ENCODE data around the gene RHBDD1.

GRCh38 chr2:226904592-226904991, 68.7 kb downstream of the RHBDD1 start:
- TF ChIP-seq TAF1 (IDR thresholded peaks at IDR 0.05; ENCODE audit: borderline replicate concordance, low read depth, low read length) (no peak), POLR2AphosphoS5 (IDR thresholded peaks at IDR 0.05; ENCODE audit: low read depth, low read length) (no peak)
